ENCODE results near the gene DBP.
"Not testable (repeated sequence)": the region's sequence is repeated elsewhere in the genome, so short reads cannot be mapped to it uniquely, and the experiment has no call there.

Gene DBP

GRCh38 chr19:48632286-48632685 is 4.9 kb downstream of the DBP start:
- H3K36me3 ChIP-seq (ENCODE audit: control insufficient read depth, insufficient read depth, low read length); H3K4me3 ChIP-seq (ENCODE audit: low read depth, low read length); H3K9me3 ChIP-seq (ENCODE audit: control insufficient read depth, insufficient read depth, low read depth, low read length); H3K27ac ChIP-seq (ENCODE audit: low read depth, low read length); H3K9ac ChIP-seq (ENCODE audit: low read length): not testable (repeated sequence)
- Histone ChIP-seq H3K27me3 (ENCODE audit: control insufficient read depth, insufficient read depth, low read length) (peaks cover 17% of the 10 kb centered on the region), H3K4me1 (ENCODE audit: control insufficient read depth, insufficient read depth, low read length) (peaks cover 43% of the 10 kb centered on the region)

- Histone ChIP-seq H3K27ac (ENCODE audit: low read depth, low read length) (peak overlapping the region; percentile 49), H3K36me3 (ENCODE audit: control insufficient read depth, insufficient read depth, low read length) (no peaks in the 10 kb centered on the region), H3K27me3 (ENCODE audit: control insufficient read depth, insufficient read depth, low read length) (peaks cover 8% of the 10 kb centered on the region), H3K4me3 (ENCODE audit: low read depth, low read length) (peak overlapping the region; percentile 62), H3K9ac (ENCODE audit: low read length) (peak overlapping the region; percentile 54), H3K9me3 (ENCODE audit: control insufficient read depth, insufficient read depth, low read depth, low read length) (no peaks in the 10 kb centered on the region), H3K4me1 (ENCODE audit: control insufficient read depth, insufficient read depth, low read length) (peaks cover 39% of the 10 kb centered on the region)
Measured at GRCh38 chr19:48631225-48631624, 6.0 kb downstream of the DBP start.

- peaks cover 36% of the 10 kb centered on the region for H3K4me1 ChIP-seq (ENCODE audit: control insufficient read depth, insufficient read depth, low read length)
Measured at GRCh38 chr19:48630296-48631063, 6.7 kb downstream of the DBP start.

GRCh38 chr19:48629599-48630295 is 7.4 kb downstream of the DBP start:
- H3K9ac ChIP-seq (ENCODE audit: low read length) = peak overlapping the region; percentile 54
- H3K4me3 ChIP-seq (ENCODE audit: low read depth, low read length) = peak overlapping the region; percentile 62
- H3K27ac ChIP-seq (ENCODE audit: low read depth, low read length) = peak overlapping the region; percentile 49; the same call in 1 of the 2 replicates
- H3K36me3 ChIP-seq (ENCODE audit: control insufficient read depth, insufficient read depth, low read length) = no peaks in the 10 kb centered on the region
- no peaks in the 10 kb centered on the region for H3K9me3 ChIP-seq (ENCODE audit: control insufficient read depth, insufficient read depth, low read depth, low read length)
- H3K27me3 ChIP-seq (ENCODE audit: control insufficient read depth, insufficient read depth, low read length) = no peaks in the 10 kb centered on the region
- peaks cover 37% of the 10 kb centered on the region for H3K4me1 ChIP-seq (ENCODE audit: control insufficient read depth, insufficient read depth, low read length)

More at GRCh38 chr19:48630296-48631063, 6.7 kb downstream of the DBP start:
- Histone ChIP-seq H3K36me3 (ENCODE audit: control insufficient read depth, insufficient read depth, low read length) (no peaks in the 10 kb centered on the region), H3K9ac (ENCODE audit: low read length) (peak overlapping the region; percentile 54), H3K4me3 (ENCODE audit: low read depth, low read length) (peak overlapping the region; percentile 62), H3K9me3 (ENCODE audit: control insufficient read depth, insufficient read depth, low read depth, low read length) (no peaks in the 10 kb centered on the region), H3K27ac (ENCODE audit: low read depth, low read length) (peak overlapping the region; percentile 49), H3K27me3 (ENCODE audit: control insufficient read depth, insufficient read depth, low read length) (peaks cover under 1% of the 10 kb centered on the region; the same call in 1 of the 2 replicates)

DNA sequence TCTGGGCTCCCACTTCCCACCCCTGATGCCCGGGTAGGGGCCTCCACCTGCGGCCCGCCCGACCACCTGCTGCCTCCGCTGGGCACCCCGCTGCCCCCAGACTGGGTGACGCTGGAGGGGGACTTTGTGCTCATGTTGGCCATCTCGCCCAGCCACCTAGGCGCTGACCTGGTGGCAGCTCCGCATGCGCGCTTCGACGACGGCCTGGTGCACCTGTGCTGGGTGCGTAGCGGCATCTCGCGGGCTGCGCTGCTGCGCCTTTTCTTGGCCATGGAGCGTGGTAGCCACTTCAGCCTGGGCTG is 7.9 kb downstream of the DBP start:
- Histone ChIP-seq H3K9me3 (ENCODE audit: control insufficient read depth, insufficient read depth, low read depth, low read length) (no peaks in the 10 kb centered on the region), H3K4me3 (ENCODE audit: low read depth, low read length) (peak overlapping the region; percentile 62), H3K9ac (ENCODE audit: low read length) (no peak overlapping the region), H3K27me3 (ENCODE audit: control insufficient read depth, insufficient read depth, low read length) (no peaks in the 10 kb centered on the region), H3K27ac (ENCODE audit: low read depth, low read length) (no peak overlapping the region), H3K4me1 (ENCODE audit: control insufficient read depth, insufficient read depth, low read length) (peaks cover 34% of the 10 kb centered on the region), H3K36me3 (ENCODE audit: control insufficient read depth, insufficient read depth, low read length) (no peaks in the 10 kb centered on the region)

- no peaks in the 10 kb centered on the region for H3K9me3 ChIP-seq (ENCODE audit: control insufficient read depth, insufficient read depth, low read depth, low read length)
- peaks cover 30% of the 10 kb centered on the region for H3K4me1 ChIP-seq (ENCODE audit: control insufficient read depth, insufficient read depth, low read length)
- no peak overlapping the region for H3K9ac ChIP-seq (ENCODE audit: low read length)
- no peak overlapping the region for H3K4me3 ChIP-seq (ENCODE audit: low read depth, low read length)
- no peak overlapping the region for H3K27ac ChIP-seq (ENCODE audit: low read depth, low read length)
- no peaks in the 10 kb centered on the region for H3K36me3 ChIP-seq (ENCODE audit: control insufficient read depth, insufficient read depth, low read length)
- no peaks in the 10 kb centered on the region for H3K27me3 ChIP-seq (ENCODE audit: control insufficient read depth, insufficient read depth, low read length)
Measured at GRCh38 chr19:48628486-48629296, 8.5 kb downstream of the DBP start.

DNA sequence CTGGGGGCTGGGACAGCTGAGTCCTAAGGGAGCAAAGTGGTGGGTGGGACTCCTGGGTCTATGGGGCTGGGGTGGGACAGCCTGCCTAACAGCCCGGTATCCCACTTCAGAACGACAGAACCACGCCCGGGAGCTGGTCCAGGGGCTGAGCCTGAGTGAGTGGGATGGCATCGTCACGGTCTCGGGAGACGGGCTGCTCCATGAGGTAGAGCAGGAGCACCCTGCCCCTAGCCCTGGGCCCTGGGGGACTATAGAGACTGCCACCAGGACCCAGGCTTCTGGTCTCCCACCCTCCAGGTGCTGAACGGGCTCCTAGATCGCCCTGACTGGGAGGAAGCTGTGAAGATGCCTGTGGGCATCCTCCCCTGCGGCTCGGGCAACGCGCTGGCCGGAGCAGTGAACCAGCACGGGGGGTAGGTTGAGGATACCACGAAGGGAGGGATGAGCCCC is 9.3 kb downstream of the DBP start:
- peaks cover 28% of the 10 kb centered on the region for H3K4me1 ChIP-seq (ENCODE audit: control insufficient read depth, insufficient read depth, low read length)
- no peak overlapping the region for H3K4me3 ChIP-seq (ENCODE audit: low read depth, low read length)
- no peak overlapping the region for H3K27ac ChIP-seq (ENCODE audit: low read depth, low read length)
- H3K27me3 ChIP-seq (ENCODE audit: control insufficient read depth, insufficient read depth, low read length) = no peaks in the 10 kb centered on the region
- H3K9me3 ChIP-seq (ENCODE audit: control insufficient read depth, insufficient read depth, low read depth, low read length) = no peaks in the 10 kb centered on the region
- no peaks in the 10 kb centered on the region for H3K36me3 ChIP-seq (ENCODE audit: control insufficient read depth, insufficient read depth, low read length)
- H3K9ac ChIP-seq (ENCODE audit: low read length) = no peak overlapping the region

DNA sequence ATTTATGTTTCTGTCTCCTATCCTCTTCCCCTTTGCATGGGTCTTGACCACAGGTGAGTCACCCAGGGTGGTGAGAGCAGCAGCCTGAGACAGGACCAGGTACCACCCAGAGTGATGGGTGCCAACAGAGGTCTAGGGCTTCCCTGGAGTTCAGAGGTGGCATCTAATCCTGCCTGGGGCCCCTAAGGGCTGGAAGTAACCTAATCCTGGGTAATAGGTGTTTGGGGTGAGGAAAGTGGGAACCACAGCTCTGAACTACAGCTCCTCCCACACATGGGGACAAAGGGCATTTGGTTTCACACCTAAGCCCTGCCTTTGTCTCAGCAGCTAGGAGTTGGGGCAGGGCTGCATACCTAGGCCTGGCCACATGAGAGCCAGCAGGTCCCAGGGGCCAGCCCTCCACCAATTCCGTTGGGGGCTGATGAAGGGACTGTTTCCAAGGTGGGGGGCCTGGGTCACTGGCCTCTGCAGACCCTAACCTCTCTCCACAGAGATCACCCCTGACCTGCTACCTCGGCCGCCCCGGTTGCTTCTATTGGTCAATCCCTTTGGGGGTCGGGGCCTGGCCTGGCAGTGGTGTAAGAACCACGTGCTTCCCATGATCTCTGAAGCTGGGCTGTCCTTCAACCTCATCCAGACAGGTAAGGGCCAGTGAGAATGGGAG is 9.8 kb downstream of the DBP start:
- Histone ChIP-seq H3K36me3 (ENCODE audit: control insufficient read depth, insufficient read depth, low read length) (no peaks in the 10 kb centered on the region), H3K9ac (ENCODE audit: low read length) (no peak overlapping the region), H3K4me1 (ENCODE audit: control insufficient read depth, insufficient read depth, low read length) (peaks cover 23% of the 10 kb centered on the region), H3K4me3 (ENCODE audit: low read depth, low read length) (no peak overlapping the region), H3K27me3 (ENCODE audit: control insufficient read depth, insufficient read depth, low read length) (no peaks in the 10 kb centered on the region), H3K27ac (ENCODE audit: low read depth, low read length) (no peak overlapping the region), H3K9me3 (ENCODE audit: control insufficient read depth, insufficient read depth, low read depth, low read length) (no peaks in the 10 kb centered on the region)

GRCh38 chr19:48625891-48626327 is 11.3 kb downstream of the DBP start:
- H3K9ac ChIP-seq (ENCODE audit: low read length) = no peak overlapping the region
- no peaks in the 10 kb centered on the region for H3K27me3 ChIP-seq (ENCODE audit: control insufficient read depth, insufficient read depth, low read length)
- no peaks in the 10 kb centered on the region for H3K36me3 ChIP-seq (ENCODE audit: control insufficient read depth, insufficient read depth, low read length)
- peaks cover 18% of the 10 kb centered on the region for H3K4me1 ChIP-seq (ENCODE audit: control insufficient read depth, insufficient read depth, low read length)
- no peak overlapping the region for H3K4me3 ChIP-seq (ENCODE audit: low read depth, low read length)
- H3K27ac ChIP-seq (ENCODE audit: low read depth, low read length) = no peak overlapping the region
- H3K9me3 ChIP-seq (ENCODE audit: control insufficient read depth, insufficient read depth, low read depth, low read length) = no peaks in the 10 kb centered on the region

- peak overlapping the region; percentile 85 for H3K4me3 ChIP-seq (ENCODE audit: low read depth, low read length)
- H3K36me3 ChIP-seq (ENCODE audit: control insufficient read depth, insufficient read depth, low read length) = no peaks in the 10 kb centered on the region
Measured at GRCh38 chr19:48624791-48625723, 12.1 kb downstream of the DBP start.

More at GRCh38 chr19:48624791-48625723, 12.1 kb downstream of the DBP start:
- H3K27ac ChIP-seq (ENCODE audit: low read depth, low read length) = no peak overlapping the region
- no peaks in the 10 kb centered on the region for H3K9me3 ChIP-seq (ENCODE audit: control insufficient read depth, insufficient read depth, low read depth, low read length)
- H3K4me1 ChIP-seq (ENCODE audit: control insufficient read depth, insufficient read depth, low read length) = peaks cover 17% of the 10 kb centered on the region
- H3K27me3 ChIP-seq (ENCODE audit: control insufficient read depth, insufficient read depth, low read length) = no peaks in the 10 kb centered on the region
- peak overlapping the region; percentile 69 for H3K9ac ChIP-seq (ENCODE audit: low read length)

Data from HUES6 (cell line).